K562 (cell line): ENCODE results near the gene PTBP3. TPM values are rescaled to one million over a fixed set of nuclear protein-coding genes. Genes with fewer than 3 reads are reported as not detected.
A peak's percentile ranks its signal among the peaks of the same experiment; 100 is the strongest.

Experiments used
- ARID2 ChIP-seq: fragments of 450-650 bp; IDR thresholded peaks from 2 replicates; pipeline ENCODE4 v1.6.1; 2017; ENCODE audit warnings: antibody characterized with exemption, mild to moderate bottlenecking
- ARID4B ChIP-seq: sonication (generic); formaldehyde crosslinking; IDR thresholded peaks from 2 replicates; pipeline ENCODE4 v1.8.0; 2022; ENCODE audit warnings: mild to moderate bottlenecking, missing genetic modification reagents
- ATF1 ChIP-seq, 2 experiments: fragments of 450-650 bp in 1 of 2; IDR thresholded peaks; 2 replicates each; pipeline ENCODE4 v1.6.1; 2016; ENCODE audit warnings: missing compliant biosample characterization in 1 of 2, missing genetic modification characterization in 1 of 2
- CBX5 ChIP-seq: IDR thresholded peaks from 2 replicates; pipeline ENCODE4 v1.6.1; 2014; ENCODE audit warnings: low read depth, borderline replicate concordance
- CREB3L1 ChIP-seq: fragments of 450-650 bp; IDR thresholded peaks from 2 replicates; pipeline ENCODE4 v1.6.1; 2014; ENCODE audit warnings: low read depth, mild to moderate bottlenecking, moderate library complexity, borderline replicate concordance
- CXXC5 ChIP-seq: fragments of 250-450 bp; sonication (Bioruptor Pico); IDR thresholded peaks from 2 replicates; pipeline ENCODE4 v1.8.0; 2022; ENCODE audit warnings: inconsistent platforms, mild to moderate bottlenecking, moderate library complexity
- E2F3 ChIP-seq: fragments of 250-450 bp; sonication (Bioruptor Pico); IDR thresholded peaks from 2 replicates; pipeline ENCODE4 v1.4.0; 2020; ENCODE audit warnings: mild to moderate bottlenecking
- ELK3 ChIP-seq: fragments of 450-650 bp; formaldehyde crosslinking; IDR thresholded peaks from 2 replicates; pipeline ENCODE4 v1.4.0; 2020; ENCODE audit warnings: mild to moderate bottlenecking
- JUN ChIP-seq, 2 experiments: sonication (generic) in 1 of 2; formaldehyde crosslinking in 1 of 2; IDR thresholded peaks; 2 replicates each; pipeline versions ENCODE4 v1.6.1 to v1.8.0; 2012 to 2022; ENCODE audit warnings: borderline replicate concordance in 2 of 2, mild to moderate bottlenecking in 2 of 2, improper control_type of control experiment in 1 of 2, low read depth in 1 of 2, low read length in 1 of 2, missing genetic modification reagents in 1 of 2
- KAT8 ChIP-seq: fragments of 450-650 bp; IDR thresholded peaks from 2 replicates; pipeline ENCODE4 v1.6.1; 2016; ENCODE audit warnings: low read depth, mild to moderate bottlenecking
- MEF2A ChIP-seq: IDR thresholded peaks from 2 replicates; pipeline ENCODE4 v1.6.1; 2011; ENCODE audit warnings: low read depth, mild to moderate bottlenecking, low read length, moderate library complexity; ENCODE audit not compliant: control insufficient read depth
- NR4A1 ChIP-seq, 2 experiments: fragments of 250-450 bp in 1 of 2; fragments of 450-650 bp in 1 of 2; sonication (Bioruptor Pico) in 1 of 2; IDR thresholded peaks; 2 replicates each; pipeline versions ENCODE4 v1.4.0 to v1.6.1; 2016 to 2020; ENCODE audit warnings: mild to moderate bottlenecking in 2 of 2, missing compliant biosample characterization in 1 of 2, missing genetic modification characterization in 1 of 2, moderate library complexity in 1 of 2
- RBBP5 ChIP-seq: fragments of 200-600 bp; sonication (generic); IDR thresholded peaks from 2 replicates; pipeline ENCODE4 v1.6.1; 2012; ENCODE audit warnings: borderline replicate concordance, mild to moderate bottlenecking, low read length, control low read depth, inconsistent platforms; ENCODE audit not compliant: insufficient read depth, poor library complexity, severe bottlenecking
- RBM34 ChIP-seq: fragments of 200-400 bp; formaldehyde crosslinking; IDR thresholded peaks from 2 replicates; pipeline ENCODE4 v1.6.1; 2018; ENCODE audit warnings: low read length, borderline replicate concordance; ENCODE audit not compliant: insufficient read depth
- SUPT5H ChIP-seq: fragments of 450-650 bp; IDR thresholded peaks from 2 replicates; pipeline ENCODE4 v1.6.1; 2016
- TARDBP ChIP-seq: fragments of 450-650 bp; IDR thresholded peaks from 2 replicates; pipeline ENCODE4 v1.6.1; 2016
- THAP7 ChIP-seq: fragments of 250-450 bp; sonication (Bioruptor Pico); IDR thresholded peaks from 2 replicates; pipeline ENCODE4 v1.5.0; 2021
- ZKSCAN8 ChIP-seq: fragments of 200-800 bp; sonication (Bioruptor generic); IDR thresholded peaks from 2 replicates; pipeline ENCODE4 v1.6.1; 2016; ENCODE audit warnings: missing genetic modification characterization, missing compliant biosample characterization
- ZNF121 ChIP-seq: sonication (generic); formaldehyde crosslinking; conservative IDR thresholded peaks from 2 replicates; pipeline ENCODE4 v1.8.0; 2022; ENCODE audit warnings: missing genetic modification reagents
- ZNF165 ChIP-seq: fragments of 250-450 bp; sonication (Bioruptor Pico); IDR thresholded peaks from 2 replicates; pipeline ENCODE4 v1.4.0; 2020; ENCODE audit warnings: borderline replicate concordance
- ZNF224 ChIP-seq: sonication (generic); formaldehyde crosslinking; IDR thresholded peaks from 2 replicates; pipeline ENCODE4 v1.8.0; 2022; ENCODE audit warnings: mild to moderate bottlenecking, missing genetic modification reagents
- polyA plus RNA-seq, 8 experiments: library from polyadenylated mRNA; depleted of rRNA in 4 of 8; stranded (reverse) in 5 of 8; unstranded in 3 of 8; fragments of >200 nt; fragmentation: Nextera tagmentation in 2 of 8; fragmentation: Illumina TruSeq in 1 of 8; extraction: Ambion mirVana in 2 of 8; extraction: Trizol in 1 of 8; gene quantifications; 2 replicates each; pipeline versions ENCODE4 v1.2.1 to v1.2.3, GENCODE V29; 2011 to 2014; ENCODE audit warnings: inconsistent platforms in 1 of 8, missing spikeins in 1 of 8
- total RNA-seq, 7 experiments: library from RNA; depleted of rRNA in 6 of 7; stranded (reverse); fragments of >200 nt in 6 of 7; fragmentation: Illumina TruSeq in 2 of 7; extraction: Trizol in 2 of 7; gene quantifications; 2 replicates each; pipeline versions ENCODE4 v1.2.1 to v1.2.3, GENCODE V29; 2011 to 2021; ENCODE audit warnings: low replicate concordance in 1 of 7

Gene PTBP3
- total and polyA plus RNA-seq, 9 of the 15 experiments (the other 6 are each of a cell fraction or from before 2014, with no cell fraction given) = 22.4 to 132 (median 68.0) TPM

- TF ChIP-seq CBX5 (no peak), ARID4B (CRISPR knock-in tag) (no peak), NR4A1 (CRISPR knock-in tag; IDR thresholded peaks at IDR 0.05) (no peak), NR4A1 (tag; IDR thresholded peaks at IDR 0.05) (peak; percentile 91), THAP7 (CRISPR knock-in tag) (no peak), ATF1 (CRISPR knock-in tag; IDR thresholded peaks at IDR 0.05) (no peak), ATF1 (tag; IDR thresholded peaks at IDR 0.05) (no peak), ZKSCAN8 (CRISPR knock-in tag) (0 out of 2 replicates have a peak, but pooled peaks have one; percentile 60), E2F3 (no peak), ZNF121 (no peak), ZNF165 (CRISPR knock-in tag) (no peak), CREB3L1 (no peak), KAT8 (no peak), ELK3 (no peak), JUN (IDR thresholded peaks at IDR 0.05; ENCODE audit: borderline replicate concordance, low read depth, low read length) (no peak), JUN (CRISPR knock-in tag; IDR thresholded peaks at IDR 0.05; ENCODE audit: borderline replicate concordance) (no peak), RBM34 (no peak), RBBP5 (no peak), MEF2A (no peak), SUPT5H (no peak), ARID2 (no peak), ZNF224 (no peak), TARDBP (no peak), CXXC5 (CRISPR knock-in tag) (peak; percentile 61; the same call in 1 of the 2 replicates)
Observed at GRCh38 chr9:112194969-112195431, 138.4 kb downstream of the PTBP3 start (continued).
